Measurements from ENCODE around the gene SMCO4.
A peak's percentile ranks its signal among the peaks of the same experiment; 100 is the strongest.
"Not testable (repeated sequence)": the region's sequence is repeated elsewhere in the genome, so short reads cannot be mapped to it uniquely, and the experiment has no call there.

The SMCO4 gene

DNA sequence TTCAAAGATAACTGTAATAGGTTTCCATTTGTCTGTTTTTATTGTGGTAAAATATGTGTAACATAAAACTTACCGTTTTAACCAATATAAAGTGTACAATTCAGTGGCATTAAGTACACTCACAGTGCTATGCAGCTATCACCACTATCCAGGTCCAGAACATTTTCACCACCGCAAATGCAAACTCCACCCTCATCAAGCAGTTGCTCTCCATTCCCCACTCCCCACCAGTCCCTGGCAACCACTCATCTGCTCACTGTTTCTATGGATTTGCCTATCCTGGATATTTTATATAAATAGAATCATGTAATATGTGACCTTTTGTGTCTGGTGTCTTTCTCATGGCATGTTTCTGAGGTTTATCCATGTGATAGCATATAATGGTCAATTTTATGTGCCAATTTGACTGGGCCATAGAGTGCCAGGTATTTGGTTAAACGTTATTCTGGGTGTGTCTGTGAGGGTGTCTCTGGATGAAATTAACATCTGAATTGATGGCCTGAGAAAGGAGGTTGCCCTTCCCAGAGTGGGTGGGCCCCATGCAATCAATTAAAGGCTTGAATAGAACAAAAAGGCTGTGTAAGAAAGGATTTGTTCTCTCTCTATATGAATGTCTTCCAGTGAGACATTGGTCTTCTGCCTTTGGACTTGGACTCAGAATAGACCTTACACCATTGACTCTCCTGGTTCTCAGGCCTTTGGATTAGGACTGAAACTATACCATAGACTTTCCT is 17.2 kb upstream of the SMCO4 start:
- DNase-seq (ENCODE audit: low read depth in 2 of 3, low spot score in 1 of 3), result no peak

DNA sequence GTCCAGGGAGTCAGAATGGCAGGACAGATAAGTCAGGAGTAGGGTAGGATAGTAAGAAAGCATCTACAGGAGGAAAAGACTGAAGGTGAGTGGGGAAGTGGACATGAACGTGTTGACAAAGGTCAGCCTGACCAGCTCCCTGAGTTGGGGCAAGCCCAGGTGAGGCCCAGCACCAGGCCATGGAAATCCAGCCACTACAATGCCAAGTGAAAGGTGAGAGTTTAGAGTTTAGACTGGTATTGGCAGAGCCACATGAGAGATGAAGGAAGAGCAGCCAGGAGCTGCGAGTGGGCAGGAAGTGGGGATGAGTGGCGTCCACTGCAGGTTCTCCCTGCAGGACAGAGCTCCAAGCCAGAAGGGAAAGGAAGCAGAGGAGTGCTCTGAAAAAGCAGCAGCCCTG is 16.5 kb upstream of the SMCO4 start:
- DNase-seq (ENCODE audit: low read depth in 2 of 3, low spot score in 1 of 3), result no peak

DNA sequence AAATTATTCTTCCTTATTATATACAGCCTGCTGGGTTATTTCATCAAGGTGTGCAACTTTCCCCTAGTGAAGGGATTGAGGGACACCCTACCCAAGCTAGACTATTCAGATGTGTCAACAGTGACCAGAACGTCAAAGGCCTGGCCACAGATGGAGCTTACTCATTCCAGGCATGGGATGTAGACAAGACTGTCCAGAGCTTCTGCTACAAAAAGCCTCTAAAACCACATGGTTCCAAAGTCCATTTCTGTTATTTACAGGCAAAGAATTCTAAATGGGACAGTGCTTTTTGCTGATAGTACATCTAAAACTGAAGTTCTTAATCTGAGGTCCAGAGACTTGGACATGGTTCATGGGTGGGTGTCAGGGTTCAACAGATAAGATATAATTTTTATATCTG is 9.7 kb upstream of the SMCO4 start:
- no peak for DNase-seq (ENCODE audit: low read depth in 2 of 3, low spot score in 1 of 3)

DNA sequence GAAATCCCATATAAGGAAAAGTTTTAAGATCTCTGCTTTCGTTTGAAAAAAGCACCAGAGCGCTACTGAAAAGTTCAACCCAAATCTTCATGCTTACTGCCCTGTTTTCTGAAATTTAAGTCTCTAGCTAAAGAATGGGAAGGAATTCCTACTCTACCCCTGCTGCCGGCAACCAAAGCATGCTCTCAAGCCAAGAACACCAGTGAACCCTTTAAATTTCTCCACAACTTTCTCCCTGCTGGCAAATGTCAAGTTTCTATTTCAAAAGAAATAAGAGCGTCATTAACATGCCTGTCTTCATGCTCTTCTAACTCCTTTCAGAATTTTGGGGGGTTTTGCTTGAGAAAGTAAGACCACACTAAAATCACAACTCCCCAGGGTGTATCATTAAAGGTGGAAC is 6.8 kb upstream of the SMCO4 start:
- no peak for DNase-seq (ENCODE audit: low read depth in 2 of 3, low spot score in 1 of 3)

DNA sequence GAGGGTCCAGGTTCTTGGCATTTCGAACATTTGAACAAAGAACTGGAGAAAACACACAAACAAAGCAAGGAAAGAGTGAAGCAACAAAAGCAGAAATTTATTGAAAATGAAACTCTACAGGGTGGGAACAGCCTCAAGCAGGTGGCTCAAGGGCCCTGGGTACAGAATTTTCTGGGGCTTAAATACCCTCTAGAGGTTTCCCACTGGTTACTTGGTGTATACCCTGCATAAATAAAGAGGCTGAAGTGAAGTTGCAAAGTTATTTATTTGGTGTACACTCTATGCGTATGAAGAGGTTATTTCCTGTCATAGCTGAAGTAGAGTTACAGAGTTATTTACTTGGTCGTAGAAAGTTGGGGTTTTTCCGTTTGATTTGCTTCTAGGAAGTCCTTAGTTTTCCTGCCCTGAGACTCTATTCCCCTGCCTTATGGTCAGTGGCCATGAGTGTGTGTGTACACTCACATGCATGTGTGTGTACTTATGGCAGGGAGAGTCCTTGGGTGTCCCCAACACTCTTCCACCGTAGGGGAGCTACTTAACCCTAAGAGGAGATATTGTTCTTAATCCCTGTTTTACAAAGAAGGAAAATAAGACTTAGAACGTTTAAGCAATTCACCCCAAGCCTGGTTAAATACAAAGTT is 5.6 kb upstream of the SMCO4 start:
- no peak for DNase-seq (ENCODE audit: low read depth in 2 of 3, low spot score in 1 of 3)

DNA sequence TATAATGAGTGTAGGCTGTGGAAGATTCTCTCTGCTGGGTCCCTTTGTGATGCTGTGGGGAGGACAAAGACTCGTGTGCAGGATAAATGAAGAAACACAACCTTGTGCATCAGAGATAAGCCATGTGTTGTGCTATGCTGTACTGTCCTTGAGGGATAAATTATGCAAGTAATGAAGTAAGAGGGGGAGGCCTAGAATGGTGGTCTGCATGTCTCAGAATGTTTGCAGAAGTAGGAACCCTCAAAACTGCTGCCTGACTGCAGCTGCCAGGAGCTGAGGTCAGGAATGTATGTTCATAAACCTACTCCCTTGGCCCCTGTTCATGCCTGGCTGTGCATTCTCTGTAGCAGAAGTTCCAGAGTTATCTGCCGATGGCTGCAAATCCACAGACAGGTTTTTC is 4.6 kb upstream of the SMCO4 start:
- DNase-seq (ENCODE audit: low read depth in 2 of 3, low spot score in 1 of 3), result no peak

DNA sequence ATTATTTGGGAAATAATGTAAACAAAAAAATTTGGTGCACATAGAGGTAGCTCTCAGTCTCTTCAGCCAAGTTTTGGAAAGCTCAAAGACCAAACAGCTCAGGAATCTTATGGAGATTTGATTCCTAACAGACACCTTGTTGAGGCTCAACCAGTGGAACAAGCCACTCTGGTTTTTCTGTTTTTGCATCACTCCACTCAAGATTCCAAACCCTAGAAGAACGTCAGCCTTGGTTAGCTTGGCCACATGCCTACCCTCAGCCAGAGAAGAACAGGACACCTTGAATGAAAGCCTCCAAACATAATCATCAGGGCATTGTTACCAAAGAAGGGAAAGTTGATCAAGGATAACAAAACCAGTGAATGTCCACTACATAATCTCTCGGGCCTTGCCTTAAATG is 3.8 kb upstream of the SMCO4 start:
- no peak for DNase-seq (ENCODE audit: low read depth in 2 of 3, low spot score in 1 of 3)

DNA sequence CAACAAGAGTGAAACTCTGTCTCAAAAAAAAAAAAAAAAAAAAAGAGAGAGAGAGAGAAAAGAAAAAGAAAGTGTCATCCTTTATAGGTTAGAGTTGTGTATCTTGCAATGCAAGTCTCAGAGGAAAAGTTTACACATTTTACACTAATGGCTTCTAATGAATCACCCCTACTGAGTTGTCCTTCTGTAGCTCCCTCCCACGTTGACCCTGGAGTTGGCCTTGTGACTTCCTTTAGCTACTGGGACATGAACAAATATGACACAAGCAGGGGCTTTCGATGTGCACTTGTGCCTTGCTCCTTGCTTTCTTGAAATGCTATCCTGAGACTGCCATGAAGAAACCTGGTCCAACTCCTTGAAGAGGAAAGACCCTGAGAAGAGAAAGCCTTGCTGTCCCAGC is 2.4 kb upstream of the SMCO4 start:
- DNase-seq (ENCODE audit: low read depth in 2 of 3, low spot score in 1 of 3), result no peak

DNA sequence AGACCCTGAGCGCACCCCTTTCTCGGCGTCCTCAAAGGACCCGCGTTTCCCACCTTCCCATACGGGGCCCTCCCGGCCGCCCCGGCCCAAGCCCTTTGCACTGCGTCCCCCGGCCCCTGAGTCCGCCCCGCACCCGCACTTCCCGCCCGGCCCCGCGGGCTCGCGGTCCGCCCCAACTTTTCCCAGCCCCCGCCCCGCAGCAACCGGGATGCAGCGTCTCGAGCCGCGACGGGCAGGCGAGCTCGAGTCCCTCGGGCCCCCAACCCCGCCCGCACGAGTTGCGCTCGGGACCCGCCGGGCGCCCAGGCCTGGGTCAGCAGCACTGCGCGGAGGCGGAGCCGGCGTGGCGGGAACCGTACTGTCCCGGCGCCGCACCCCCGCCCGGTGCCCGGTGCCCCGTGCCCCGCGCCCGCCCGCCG is 371 bp downstream of the SMCO4 start:
- DNase-seq (ENCODE audit: low read depth in 2 of 3, low spot score in 1 of 3), result peak in 1 of 3 donors; percentile 7

DNA sequence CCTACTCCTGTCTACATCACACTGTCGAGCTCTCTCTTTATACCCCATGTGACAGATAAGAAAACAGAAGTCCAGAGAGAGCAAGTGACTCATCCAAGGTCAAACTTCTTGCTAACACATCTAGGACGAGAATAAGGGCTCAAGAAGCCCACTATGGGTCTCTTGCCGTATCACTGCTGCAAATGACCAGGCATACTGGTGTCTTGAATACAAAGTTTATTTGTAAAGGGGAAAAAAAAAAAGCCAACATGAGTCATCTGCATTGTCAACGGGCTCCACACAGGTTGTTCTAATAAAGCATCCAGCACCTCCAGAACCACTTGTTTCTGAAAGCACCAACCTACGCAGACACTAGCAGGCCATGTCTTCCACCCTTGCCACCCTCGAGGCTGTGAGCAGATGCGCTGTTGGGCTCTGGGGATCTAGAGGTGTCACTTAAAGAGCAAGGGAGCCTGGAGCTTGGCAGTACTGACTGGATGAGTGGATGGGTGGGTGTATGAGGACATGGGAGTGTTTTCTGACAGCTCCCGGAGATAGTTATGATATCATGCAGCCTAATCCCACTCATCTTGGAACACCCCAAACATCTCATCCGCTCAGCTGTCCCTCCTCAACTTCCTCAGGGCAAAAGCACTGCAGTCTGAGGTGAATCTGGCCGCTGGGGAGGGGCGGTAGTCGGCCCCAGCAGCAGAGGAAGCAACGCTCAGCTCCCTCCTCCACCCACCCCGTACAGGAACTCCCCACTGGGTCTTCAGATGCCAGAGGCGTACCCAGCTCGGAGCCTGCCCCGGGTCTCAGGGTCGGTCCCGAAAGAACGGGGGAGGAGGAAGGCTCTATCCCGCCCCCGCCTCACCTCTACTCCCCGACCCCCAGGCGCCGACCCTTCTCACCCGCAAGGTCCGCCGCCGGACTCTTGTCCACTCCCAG is 1.0 kb downstream of the SMCO4 start:
- DNase-seq (ENCODE audit: low read depth in 2 of 3, low spot score in 1 of 3), result peak in 1 of 3 donors; percentile 26

DNA sequence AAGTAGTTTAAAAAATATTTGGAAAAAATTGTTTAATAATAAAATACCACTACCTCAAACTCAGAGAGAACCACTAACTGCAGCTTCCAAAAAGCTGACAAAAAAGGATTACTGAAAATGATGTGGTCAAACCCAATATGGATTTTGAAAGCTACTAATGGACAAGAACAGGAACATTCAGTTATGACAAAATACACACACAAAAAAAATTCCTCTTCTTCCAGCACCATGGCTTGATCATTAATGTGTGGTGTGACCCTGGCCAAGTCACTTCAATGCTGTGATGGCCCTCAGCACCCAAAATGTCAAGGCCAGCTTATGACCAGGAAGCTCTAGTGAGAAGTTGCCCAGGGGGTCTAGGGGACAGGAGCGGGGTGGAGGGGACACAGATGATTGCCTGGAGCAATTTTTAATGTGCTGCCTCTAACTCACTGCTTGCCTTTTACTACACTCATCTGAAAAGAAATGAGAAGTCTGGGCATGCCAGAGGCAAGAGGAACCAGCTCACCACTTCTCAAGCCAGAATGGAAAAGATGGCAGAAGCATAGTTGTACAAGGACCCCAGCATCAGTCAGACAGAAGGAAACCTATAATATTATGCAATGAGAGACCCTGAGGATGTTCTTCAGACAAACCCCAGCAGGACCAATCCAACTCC is 2.2 kb downstream of the SMCO4 start:
- DNase-seq (ENCODE audit: low read depth in 2 of 3, low spot score in 1 of 3), result no peak

DNA sequence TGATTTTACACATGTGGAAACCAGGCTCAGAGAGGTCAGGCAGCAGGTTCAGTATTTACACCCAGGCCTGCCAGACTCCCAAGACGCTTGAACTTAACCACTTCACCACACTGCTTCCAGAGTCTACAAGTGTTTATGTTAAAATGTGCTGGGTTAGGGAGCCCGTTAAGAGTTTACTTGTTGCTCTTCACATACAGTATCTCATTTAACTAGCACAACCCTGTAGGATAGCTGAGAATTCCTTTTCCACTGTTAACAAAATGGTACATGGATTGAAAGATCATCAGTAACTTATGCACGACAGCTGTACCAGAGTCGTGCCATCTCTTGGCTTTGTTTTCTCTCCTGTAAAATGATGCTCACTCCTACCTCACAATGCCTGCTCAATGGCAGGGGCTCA is 2.9 kb downstream of the SMCO4 start:
- DNase-seq (ENCODE audit: low read depth in 2 of 3, low spot score in 1 of 3), result no peak

DNA sequence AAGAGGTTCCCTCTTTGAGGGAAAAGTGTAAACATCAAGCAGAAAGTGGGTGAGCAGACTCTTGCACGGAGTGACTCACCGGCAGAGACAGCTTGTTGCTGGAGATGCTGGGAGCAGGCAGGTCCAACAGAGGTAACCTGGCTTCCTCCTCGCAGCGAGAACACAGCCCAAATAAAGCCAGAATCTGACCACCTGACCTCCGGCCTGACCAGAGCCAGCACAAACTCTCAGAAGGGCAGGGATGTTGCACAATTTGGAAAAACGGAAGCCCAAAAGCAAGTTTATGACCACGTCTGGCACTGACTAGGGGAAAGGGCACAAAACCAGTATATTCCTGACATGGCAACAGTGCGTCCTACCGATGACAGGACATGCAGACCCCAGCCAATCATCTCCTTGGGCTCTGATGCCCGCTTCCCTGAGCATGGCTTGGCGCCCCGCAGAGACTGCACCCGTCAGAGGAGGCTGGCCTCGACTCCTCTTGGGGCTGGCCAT is 5.4 kb downstream of the SMCO4 start:
- DNase-seq (ENCODE audit: low read depth in 2 of 3, low spot score in 1 of 3), result no peak

DNA sequence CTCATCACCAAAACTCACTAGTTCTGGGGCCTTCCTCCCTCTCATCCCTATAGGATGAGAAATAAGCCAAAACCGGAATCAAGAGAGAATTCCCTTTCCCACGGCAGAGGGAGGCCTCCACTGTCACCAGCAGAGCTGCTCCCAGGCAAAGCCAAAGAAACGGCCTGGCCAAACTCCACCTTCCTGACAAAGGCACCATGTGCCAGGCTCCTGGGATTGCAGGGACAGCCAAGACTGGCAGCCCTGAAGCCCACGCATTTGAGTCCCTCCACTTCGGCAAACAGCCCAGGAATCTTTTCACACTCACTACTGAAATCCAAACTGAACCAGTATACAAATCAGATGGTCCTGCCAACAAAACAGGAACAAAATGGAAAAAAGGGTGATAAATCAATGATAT is 6.1 kb downstream of the SMCO4 start:
- DNase-seq (ENCODE audit: low read depth in 2 of 3, low spot score in 1 of 3), result no peak

DNA sequence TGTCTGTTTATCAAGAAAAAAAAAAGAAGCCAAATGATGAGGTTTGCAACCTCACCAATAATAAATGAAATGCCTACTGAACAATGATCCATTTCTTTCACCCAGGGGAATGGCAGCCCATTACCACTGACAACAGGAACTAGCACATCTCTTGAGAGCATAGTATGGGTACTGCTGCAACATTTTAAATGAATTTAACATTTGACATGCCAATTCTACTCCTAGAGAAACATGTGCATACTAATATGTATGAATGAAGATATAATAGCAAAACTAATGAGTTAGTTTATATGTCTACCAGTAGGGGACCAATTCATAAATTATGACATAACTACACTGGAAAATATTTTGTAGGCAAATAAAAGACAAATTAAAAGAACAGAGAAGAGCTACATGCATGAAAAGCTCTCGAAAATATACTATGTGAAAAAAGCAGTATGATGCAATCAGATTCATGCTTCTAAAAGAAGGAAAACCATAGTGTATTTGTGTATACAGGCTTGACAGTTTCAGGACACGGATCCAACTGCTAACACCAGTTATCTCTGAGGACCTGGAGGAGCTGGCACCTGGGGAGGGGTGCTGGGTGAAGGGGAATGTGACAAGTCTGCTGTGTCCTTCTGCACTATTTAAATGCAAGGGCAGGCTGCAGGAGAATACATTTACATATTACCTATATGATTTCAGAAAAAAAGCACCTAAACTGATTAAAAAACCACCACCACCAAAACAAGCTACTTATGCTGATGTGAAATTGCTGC is 6.9 kb downstream of the SMCO4 start:
- no peak for DNase-seq (ENCODE audit: low read depth in 2 of 3, low spot score in 1 of 3)

DNA sequence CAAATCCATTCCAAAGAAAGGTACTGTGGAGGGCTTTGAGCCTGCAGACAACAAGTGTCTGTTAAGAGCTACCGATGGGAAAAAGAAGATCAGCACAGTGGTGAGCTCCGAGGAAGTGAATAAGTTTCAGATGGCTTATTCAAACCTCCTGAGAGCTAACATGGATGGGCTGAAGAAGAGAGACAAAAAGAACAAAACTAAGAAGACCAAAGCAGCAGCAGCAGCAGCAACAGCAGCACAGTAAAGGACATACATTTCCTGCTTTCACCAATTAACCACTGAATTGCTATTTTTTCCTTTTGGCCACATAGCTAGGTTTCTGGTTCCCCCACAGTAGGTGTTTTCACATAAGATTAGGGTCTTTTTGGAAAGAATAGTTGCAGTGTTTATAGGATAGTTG is 7.6 kb downstream of the SMCO4 start:
- DNase-seq (ENCODE audit: low read depth in 2 of 3, low spot score in 1 of 3), result not testable (repeated sequence)

DNA sequence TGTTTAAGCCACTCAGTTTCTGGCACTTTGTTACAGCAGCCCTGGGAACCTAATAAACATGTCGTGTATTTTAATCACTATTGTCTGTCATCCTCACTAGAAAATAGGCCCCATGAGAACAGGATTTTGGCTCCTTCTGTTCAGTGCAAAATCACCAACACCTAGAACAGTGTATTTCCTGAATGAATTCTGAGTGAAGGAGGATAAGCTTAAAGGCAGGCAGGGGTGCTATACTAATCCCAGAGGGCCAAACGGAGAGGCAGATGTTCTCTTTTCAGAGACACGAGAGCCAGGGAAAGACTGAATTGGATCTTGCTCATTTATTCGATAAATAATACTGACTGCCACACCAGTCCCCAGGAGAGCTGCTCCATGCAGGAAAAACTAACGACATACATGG is 10.4 kb downstream of the SMCO4 start:
- DNase-seq (ENCODE audit: low read depth in 2 of 3, low spot score in 1 of 3), result no peak

DNA sequence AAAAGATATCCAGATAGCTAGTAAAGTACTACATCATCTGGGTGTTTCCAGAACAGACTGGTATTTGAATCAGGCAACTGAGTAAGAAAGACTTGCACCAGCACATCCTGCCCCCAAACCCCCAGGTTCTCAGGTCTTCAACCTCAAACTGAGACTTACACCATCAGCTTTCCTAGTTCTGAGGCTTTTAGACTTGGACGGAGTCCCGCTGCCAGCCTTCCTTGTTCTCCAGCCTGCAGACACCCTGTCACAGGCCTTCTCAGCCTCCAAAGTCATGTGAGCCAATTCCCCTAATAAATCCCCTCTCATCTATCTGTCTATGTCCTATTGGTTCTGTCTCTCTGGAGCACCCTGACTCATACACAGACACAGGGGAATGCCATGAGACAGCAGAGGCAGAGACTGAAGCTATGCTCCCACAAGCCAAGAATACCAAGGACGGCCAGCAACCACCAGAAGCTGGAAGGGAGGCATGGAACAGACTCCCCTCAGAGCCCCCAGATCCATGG is 10.9 kb downstream of the SMCO4 start:
- no peak for DNase-seq (ENCODE audit: low read depth in 2 of 3, low spot score in 1 of 3)

DNA sequence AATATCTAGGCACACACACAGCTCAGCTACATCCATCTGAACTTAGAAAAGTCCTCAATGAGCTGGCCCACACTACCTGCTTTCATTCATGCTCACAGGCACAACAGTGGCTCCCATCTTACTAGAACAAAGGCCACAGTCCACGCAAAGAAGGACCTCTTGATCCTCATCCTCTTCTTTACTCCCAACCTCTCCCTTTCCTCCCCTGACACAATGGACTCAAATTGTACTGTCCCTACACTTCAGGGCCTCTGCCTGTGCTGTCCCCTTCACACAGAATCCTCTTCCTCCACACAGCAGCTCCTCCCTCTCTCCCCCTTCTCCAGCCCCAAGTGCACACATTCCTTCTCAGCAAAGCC is 12.7 kb downstream of the SMCO4 start:
- no peak for DNase-seq (ENCODE audit: low read depth in 2 of 3, low spot score in 1 of 3)

DNA sequence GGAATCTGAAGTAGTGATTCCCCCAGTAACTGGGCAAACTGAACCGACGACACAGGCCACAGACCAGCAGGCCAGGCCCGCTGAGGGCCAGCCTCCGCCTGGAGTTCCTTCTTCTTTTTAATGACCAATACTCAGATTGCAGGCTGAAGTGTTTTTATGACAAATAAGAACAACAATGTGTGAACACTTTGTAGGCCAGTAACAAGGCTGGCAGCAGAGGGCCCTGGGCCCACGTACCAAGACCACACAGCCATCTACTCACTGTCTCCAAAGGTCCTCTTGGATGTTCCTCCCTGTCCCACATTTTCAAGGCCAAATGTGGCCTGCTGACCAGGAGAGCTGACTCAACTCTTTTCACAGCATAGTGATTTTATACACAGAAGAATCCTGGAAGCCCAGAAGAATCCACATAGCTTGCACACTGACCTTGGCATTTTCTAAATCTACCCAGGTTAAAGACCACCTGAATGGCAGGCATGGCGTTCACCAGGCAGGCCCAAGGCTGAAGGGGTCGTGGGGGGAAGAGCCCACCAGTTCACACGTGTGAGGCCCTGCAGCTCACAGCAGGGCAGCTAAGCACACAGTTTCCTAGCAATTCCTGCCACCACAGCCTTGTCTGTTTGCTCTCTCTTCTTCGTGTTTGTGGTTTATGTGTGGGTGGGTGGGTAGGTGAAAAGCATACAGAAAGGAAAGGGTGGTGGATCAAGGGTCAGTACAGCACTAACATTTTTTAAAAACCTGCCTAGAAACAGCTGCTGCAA is 13.3 kb downstream of the SMCO4 start:
- no peak for DNase-seq (ENCODE audit: low read depth in 2 of 3, low spot score in 1 of 3)

All from stimulated activated CD4-positive, alpha-beta T cell treated with anti-CD3 and anti-CD28 coated beads, Interleukin-12 subunit alpha, Interleukin-12 subunit beta, amount 100 ng/mL, for 48 hours (primary cell).